GM12872 (cell line): Measurements from ENCODE around the gene UGT1A10.

Source experiments
- TF ChIP-seq, protein P1 (sequence below): IDR thresholded peaks from 3 replicates; pipeline ENCODE4 v1.5.1; 2011; ENCODE audit warnings: low read depth, mild to moderate bottlenecking, low read length, moderate library complexity; ENCODE audit not compliant: insufficient read depth

The UGT1A10 gene

DNA sequence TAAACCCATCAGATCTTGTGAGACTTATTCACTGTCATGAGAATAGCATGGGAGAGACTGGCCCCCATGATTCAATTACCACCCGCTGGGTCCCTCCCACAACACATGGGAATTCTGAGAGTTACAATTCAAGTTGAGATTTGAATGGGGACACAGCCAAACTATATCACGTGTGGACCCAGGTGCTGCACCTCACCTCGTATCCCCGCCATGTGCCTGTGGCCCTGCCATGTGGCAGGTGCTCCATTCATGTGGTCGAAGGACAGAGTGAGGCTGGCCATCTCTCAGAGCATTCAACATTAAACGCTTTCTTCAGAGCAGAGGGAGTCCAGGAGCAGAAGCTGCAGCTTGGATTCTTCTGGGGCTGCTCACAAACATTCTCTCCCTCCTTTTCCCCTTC, 174.1 kb downstream of the UGT1A10 start:
- TF ChIP-seq, protein P1, sequence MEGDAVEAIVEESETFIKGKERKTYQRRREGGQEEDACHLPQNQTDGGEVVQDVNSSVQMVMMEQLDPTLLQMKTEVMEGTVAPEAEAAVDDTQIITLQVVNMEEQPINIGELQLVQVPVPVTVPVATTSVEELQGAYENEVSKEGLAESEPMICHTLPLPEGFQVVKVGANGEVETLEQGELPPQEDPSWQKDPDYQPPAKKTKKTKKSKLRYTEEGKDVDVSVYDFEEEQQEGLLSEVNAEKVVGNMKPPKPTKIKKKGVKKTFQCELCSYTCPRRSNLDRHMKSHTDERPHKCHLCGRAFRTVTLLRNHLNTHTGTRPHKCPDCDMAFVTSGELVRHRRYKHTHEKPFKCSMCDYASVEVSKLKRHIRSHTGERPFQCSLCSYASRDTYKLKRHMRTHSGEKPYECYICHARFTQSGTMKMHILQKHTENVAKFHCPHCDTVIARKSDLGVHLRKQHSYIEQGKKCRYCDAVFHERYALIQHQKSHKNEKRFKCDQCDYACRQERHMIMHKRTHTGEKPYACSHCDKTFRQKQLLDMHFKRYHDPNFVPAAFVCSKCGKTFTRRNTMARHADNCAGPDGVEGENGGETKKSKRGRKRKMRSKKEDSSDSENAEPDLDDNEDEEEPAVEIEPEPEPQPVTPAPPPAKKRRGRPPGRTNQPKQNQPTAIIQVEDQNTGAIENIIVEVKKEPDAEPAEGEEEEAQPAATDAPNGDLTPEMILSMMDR = no peak

DNA sequence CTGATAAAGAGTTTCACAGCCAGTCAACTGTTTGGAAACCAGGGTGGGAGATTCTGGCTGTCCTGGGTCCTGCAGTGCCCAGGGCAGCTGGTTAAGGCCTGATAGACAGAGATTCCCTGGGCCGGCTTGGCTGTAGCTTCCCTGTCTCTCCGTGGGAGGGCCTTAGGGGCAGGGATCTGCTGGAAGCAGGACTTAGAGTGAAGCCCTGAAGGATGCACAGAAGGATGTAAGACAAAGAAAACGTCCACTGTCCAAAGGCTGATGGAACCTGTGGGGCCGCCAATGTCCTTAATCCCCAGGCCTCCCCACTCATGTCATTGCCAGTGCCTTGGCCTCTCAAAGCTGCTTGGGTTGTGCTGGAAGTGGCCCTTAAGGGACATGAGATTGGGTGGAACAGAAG, 174.8 kb downstream of the UGT1A10 start:
- TF ChIP-seq, protein P1 = no peak

DNA sequence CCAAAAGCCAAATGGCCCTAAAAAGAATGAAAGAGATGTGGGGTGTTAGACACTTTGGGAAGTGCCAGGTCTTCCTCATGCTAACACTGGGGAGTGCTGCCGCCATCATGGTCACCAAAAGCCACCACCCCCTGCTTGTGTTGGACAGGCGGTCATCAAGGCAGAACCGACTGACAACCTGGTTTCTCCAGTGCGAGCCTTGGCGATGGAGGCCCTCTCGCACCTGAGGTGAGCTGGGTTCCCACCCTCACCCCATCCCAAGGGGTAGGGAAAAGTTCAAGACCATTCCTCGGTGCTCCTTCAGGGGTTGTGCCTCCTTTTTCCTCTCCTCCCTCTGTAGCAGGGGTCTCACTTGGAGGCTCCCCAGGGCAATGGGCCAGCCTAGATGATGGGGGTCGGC, 175.5 kb downstream of the UGT1A10 start:
- TF ChIP-seq, protein P1 = no peak

DNA sequence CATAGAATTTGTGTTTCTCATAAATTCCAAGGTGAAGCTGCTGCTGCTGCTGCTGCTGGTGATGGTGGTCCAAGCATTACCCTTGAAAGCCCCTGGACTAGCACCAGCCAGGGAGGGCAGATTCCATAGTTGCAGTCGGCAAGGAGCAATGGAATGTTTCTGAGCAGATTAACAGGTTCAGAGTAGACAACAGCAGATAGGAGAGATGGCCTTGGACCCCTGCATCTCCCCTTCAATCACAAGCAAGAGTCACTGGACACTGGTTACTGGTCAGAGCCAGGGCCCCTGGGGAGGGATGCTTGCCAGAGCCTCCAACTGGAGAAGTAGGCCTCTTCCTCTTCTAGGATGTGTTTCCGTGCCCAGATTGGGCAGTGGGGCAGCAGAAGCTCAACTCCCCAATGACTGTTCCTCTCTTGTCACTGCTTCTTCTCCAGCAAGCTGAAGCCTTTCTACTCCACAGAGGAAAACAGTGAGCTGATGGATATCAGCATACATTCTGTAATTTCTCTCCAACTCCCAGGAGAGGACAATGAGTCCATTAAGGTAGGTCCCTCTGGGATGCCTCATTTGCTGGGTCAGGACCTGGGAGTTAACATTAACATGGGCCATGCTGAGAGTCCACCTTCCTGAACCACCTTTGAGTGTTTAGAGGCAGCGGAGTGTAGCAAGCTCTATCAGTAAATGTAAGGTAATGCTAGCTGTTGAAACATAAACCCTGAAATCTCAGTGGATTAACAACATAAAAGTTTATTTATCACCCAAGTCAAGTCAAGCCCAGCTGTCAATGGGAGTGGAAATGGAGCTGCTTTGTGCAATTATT, 177.2 kb downstream of the UGT1A10 start:
- TF ChIP-seq, protein P1 = no peak

DNA sequence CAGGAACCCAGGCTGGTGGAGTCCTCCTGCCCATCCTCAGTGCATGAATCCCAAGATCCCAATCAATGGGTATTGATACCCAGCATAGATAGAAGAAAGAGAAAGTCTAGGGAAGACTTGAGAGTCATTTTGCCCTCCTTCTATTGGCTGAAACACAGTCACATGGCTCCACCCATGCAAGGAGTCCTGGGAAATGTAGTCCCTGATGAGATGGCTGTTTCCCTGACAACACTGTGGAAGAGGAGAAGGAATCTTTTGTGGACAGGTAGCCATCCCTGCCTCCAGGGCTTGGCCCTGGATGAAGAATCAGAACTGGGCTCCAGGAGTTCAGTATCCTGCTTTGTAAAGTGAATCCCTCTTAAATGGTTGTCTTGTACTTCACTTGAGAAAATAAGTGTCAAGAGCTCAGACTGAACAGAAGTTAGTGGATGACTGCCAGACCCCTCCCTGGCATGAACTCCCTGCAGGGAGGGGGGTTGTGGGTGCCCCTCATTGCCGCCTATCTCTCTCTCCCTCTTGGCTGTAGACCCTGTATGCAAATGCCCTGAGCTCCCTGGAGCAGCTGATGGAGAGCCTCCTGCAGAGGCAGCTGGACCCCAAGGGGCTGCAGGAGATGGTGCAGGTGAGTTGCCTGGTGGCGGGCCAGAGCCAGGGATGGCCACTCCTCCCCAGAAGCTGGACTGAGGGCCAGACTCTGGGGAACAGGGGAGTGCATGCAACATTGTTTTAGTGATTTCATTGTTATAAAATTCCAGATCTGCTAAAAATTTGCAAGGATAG, 178.0 kb downstream of the UGT1A10 start:
- TF ChIP-seq, protein P1 = no peak

DNA sequence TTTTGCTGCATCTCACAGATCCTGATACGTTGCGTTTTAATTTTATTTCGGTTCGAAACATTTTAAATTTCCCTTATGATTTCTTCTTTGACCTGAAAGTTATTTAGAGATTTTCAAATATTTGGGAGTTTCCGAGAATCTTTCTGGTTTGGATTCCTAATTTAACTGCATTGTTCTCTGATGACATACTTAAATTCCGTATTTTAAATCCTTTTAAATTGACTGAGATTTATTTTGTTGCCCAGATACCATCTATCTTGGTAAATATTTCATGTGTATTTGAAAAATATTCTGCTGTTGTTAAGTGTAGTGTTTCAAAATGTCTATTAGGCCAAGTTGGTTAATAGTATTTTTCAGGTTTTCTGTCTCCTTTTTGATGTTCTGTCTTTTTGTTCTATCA, 179.6 kb downstream of the UGT1A10 start:
- TF ChIP-seq, protein P1 = no peak

DNA sequence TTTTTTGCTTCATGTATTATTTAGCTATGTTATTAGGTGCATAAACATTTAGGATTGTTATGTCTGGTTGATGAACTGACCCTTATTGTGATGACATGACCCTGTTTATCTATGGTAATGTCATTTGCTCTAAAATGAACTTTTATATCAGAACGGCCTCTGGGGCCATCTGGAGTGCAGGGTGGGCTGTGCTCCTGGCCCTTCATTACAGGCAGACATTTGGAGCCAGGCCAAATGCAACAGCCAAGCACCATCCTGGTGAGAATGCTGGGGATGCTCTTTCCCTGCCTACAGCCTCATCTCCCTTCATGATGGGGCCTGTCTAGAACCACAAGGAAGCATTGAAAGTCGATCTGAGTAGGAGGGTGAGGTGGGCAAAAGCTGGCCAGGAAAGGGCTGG, 180.1 kb downstream of the UGT1A10 start:
- TF ChIP-seq, protein P1 = no peak
